GM21526 (cell line): Measurements from ENCODE around the gene FTSJ3.
A peak's percentile ranks its signal among the peaks of the same experiment; 100 is the strongest.
"Not testable (repeated sequence)": the region's sequence is repeated elsewhere in the genome, so short reads cannot be mapped to it uniquely, and the experiment has no call there.

ENCODE experiments used
- ATAC-seq: cut with Tn5 transposase; IDR thresholded peaks from one replicate; pipeline ENCODE4 v1.9.1; 2021; ENCODE audit warnings: moderate library complexity; ENCODE audit not compliant: unreplicated experiment, low FRiP score

FTSJ3 gene

DNA sequence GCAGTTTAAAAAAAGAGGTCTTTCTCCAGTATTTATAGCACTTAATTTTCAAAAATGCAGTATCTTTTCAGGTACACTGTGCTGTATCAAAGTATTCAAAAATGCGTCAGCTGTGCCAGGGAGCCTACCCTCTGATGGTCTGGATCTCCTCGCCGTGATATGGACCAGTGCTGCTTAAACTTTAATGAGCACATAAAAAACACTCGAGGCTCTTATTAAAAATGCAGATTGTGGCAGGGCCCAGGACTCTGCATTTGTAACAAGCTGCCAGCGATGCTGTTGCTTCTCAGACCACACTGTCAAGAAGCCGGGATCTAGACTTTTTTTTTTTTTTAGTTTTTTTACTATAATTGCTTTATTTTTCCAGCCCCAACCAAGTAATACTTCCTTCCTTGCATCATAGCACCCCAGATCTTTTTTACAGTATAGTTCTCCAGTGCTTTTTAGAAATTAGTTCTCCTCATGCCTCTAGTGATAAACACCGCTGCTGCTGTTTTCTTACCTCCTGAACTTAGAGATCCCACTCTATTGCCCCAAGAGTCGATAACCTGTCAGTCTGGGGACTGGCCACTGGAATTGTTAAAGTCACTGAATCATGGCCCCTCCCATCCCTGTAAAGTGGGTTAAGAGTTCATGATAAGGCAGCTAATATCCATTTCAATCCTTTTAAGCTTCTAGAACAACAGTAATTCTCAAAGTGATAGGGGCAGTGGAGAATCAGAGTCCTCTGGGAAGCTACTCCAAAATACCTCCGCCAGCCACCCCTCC, 16.6 kb upstream of the FTSJ3 start:
- no peak for ATAC-seq

DNA sequence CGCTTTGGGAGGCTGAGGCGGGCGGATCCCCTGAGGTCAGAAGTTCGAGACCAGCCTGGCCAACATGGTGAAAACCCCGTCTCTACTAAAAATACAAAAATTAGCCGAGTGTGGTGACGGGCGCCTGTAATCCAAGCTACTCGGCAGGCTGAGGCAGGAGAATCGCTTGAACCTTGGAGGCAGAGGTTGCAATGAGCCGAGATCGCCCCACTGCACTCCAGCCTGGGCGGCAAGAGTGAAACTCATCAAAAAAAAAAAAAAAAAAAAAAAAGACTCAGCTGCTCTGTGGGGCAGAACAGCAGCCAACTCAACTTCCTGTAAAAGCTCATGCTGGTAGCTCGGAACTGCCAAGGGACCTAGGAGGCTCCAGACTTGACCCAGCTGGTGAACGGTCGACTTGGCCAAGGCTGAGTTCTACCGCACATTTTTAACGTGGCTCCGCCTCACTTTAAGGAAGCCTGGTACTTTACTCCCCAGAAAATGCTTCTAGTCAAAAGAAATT, 16.0 kb upstream of the FTSJ3 start:
- ATAC-seq: not testable (repeated sequence)

GRCh38 chr17:63842540-63843386, 15.3 kb upstream of the FTSJ3 start, which contains the start of gene SMARCD2:
SMARCD2 (minus strand) TSS chr17:63842685; CDS start chr17:63842674, 11 bp downstream.
- ATAC-seq: peak; percentile 61

- peak; percentile 30 for ATAC-seq
Observed at GRCh38 chr17:63842173-63842539, 14.7 kb upstream of the FTSJ3 start.

DNA sequence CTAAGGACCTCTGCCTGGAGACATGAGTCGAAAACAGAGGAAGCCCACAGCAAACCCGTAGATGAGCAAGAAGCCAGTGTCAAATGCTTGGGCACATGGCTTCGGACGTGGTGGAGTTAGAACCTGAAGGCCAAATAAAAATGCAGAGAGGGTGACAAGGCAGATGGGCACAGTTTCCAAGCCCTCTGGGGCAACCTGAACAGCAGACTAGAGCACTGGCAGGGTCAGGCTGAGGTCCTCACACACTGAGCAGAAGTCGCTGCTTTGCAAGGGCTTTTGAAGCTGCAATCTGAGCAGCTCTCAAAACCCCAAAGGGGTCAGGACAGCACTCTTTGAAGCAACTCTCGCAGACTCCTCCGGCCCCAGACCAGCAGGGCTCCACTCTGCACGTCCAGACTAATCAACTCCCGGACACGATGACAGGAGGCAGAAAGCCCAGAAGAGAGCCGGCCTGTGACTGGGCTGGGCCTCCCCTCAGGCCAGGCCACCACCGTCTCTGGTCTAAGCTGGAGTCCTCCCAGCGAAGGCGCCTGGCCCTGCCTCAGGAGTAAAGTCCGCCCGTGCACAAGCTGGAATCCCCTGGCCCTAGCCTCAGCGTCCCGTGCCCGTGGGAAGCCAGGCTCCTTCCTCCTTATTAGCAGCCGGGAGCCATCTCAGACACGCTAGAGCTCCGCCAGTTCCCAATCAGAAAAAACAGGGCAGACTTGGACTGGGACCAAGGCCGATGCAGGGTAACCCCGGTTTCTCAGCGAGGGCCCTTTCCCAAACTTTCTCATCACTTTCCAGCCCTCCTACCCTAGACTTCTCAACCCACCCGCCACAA, 14.1 kb upstream of the FTSJ3 start:
- ATAC-seq: no peak

DNA sequence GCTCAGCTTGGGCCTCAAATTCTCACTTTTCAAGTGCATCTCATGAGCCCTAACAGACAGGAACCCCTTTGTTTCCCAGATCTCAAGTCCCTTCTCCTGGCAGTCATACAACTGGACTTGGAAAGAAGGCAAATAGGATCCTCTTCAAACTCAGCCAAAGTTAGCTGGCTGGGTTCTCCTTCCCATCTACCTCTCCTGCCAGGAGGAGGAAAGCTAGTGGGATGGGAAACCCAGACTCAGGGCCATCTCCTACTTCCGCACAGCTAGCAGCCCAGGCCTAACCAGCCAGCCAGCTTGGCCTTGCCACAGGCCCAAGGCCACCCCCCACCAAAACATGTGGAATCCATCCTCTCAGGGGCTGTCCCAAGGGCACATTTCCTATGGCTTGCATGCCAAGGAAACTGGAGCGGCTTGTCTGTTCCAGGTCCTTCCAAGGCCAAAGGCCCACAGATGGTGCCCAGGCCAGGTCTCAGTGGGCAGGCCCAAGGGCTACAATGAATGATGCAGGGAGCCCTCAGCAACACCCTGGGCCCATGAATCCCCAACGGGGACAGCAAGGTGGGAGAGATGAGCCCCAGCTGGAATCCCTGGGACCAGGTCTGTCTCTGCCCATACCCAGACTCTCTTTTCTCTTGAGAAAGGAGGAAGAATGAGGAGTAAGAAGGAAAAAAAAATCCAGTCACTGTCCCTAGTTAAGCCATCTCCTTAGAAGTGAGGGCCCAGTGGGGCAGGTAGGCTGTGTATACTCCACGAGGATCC, 13.3 kb upstream of the FTSJ3 start:
- no peak for ATAC-seq

DNA sequence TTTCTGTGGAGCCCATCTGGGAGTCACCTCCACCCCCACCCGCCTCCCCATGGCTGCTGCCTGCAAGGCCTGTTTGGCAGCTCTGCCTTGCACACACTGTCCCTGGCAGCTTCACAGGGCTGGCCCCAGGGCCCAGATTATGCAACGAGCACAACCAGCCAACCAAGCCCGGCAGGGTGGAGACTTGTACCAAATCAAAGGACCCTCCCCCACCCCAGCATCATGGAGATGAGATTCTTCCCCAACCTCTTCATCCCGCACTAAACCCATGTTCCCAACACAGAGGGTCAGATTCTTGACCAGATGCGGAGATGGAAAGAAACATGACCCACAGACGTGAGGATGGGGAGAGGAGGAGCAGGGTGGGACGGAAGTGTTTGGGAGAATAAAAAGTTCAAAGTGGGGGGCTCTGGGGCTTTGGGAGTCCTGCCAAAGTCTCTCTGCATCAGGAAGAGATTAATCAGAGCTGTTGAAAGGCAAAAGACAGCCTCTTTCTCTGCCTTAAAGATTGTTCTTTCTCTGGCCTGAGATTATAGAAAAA, 11.2 kb upstream of the FTSJ3 start:
- no peak for ATAC-seq

- ATAC-seq: no peak
Observed at GRCh38 chr17:63837962-63838600, 10.6 kb upstream of the FTSJ3 start.

DNA sequence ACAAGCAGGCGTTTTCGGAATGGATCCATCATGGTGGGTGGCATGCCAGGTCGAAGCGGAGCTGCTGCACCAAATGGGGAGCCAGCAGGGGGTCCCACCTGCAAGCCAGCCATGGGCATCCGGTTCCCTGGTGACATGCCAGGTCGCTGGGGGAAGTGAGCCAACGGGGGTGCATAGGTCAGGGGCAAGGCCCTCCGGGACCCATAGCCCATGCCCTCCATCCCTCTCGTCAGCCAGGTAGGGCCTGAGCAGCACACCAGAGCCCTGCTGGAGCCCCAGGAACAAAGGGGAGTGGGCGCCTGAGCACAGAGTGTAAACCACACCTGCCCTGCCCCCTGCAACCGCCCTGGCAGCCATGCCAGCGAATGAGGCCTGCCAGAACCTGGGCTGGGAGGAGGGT, 10.0 kb upstream of the FTSJ3 start:
- no peak for ATAC-seq

- ATAC-seq: no peak
Observed at GRCh38 chr17:63836811-63837210, 9.3 kb upstream of the FTSJ3 start.

DNA sequence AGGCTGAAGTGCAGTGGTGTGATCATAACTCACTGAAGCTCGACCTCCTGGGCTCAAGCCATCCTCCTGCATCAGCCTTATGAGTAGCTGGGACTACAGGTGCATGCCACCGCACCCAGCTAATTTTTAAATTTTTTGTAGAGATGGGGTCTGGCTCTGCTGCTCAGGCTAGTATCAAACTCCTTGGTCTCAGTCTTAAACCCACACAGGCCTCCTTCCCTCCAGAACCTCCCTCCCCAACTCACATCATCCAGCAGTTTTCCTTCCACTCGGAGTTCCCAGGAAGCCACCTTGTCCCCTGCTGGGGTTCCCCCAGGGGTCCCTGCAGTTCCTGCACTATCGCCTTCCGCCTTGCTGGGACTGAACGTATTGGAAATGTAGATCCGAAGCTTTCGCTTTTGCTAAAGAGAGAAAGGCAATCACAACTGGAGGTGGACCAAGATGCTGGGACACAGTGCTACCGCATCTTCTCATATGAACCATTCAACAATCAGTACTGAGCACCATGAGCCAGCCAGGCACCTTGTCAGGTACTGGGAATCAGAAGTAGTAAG, 7.8 kb upstream of the FTSJ3 start:
- ATAC-seq: no peak

- no peak for ATAC-seq
Observed at GRCh38 chr17:63834431-63835166, 7.1 kb upstream of the FTSJ3 start.

- ATAC-seq: no peak
Observed at GRCh38 chr17:63833741-63834373, 6.4 kb upstream of the FTSJ3 start.

GRCh38 chr17:63833026-63833740, 5.7 kb upstream of the FTSJ3 start:
- ATAC-seq: no peak

GRCh38 chr17:63832455-63832854, 5.0 kb upstream of the FTSJ3 start:
- ATAC-seq: no peak

DNA sequence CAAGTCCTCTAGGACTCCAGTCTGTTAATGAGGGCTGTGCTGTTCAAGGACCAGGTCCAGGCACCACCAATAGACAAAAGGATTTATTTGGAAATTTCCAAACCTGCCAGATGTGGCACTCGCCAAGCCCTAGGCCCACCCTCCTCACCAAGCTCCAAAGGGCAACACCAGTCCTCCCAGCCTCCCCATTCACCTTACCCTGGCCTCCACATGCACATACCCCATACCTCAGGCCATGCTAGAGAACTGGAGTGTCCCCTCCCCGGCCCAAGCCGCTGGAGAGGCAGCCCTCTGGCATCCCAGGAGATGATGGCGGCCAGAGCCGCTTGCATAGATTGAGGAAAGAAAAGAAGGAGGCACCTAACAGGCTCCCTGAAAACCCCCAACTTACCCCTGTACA, 4.6 kb upstream of the FTSJ3 start:
- ATAC-seq: no peak

DNA sequence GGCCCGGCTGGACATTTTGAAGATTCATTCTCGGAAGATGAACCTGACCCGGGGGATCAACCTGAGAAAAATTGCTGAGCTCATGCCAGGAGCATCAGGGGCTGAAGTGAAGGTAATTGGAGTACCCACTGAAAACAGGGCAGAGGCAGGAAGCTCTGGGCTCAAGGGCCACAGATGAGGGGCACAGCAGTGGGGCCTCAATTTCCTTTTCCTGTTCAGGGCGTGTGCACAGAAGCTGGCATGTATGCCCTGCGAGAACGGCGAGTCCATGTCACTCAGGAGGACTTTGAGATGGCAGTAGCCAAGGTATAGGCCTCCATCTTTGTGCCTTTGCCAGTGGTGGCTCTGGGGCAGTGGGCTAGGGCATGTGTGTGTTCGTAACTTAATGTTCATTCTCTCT, 4.0 kb upstream of the FTSJ3 start:
- no peak for ATAC-seq
